SU-DHL-6 (cell line): ENCODE results near the gene KAT2B.
A peak's percentile ranks its signal among the peaks of the same experiment; 100 is the strongest.

ENCODE experiments used
- H2AFZ ChIP-seq: fragments of 200-600 bp; sonication (generic); 2 replicates; pipeline ENCODE4 v1.6.1; 2014; ENCODE audit warnings: low read depth, mild to moderate bottlenecking, moderate library complexity, mixed read lengths, antibody characterized with exemption, low read length; ENCODE audit not compliant: severe bottlenecking
- H3F3A ChIP-seq: fragments of 200-600 bp; shearing (Covaris generic); 2 replicates; pipeline ENCODE4 v1.6.0; 2016; ENCODE audit warnings: antibody characterized with exemption, mild to moderate bottlenecking; ENCODE audit not compliant: insufficient read depth
- H3K27ac ChIP-seq: fragments of 200-600 bp; sonication (generic); 2 replicates; pipeline ENCODE4 v1.5.1; 2016; ENCODE audit warnings: low read depth, mild to moderate bottlenecking, low read length, moderate library complexity, mixed read lengths
- H3K27me3 ChIP-seq: fragments of 200-600 bp; sonication (generic), shearing (Covaris generic); 2 replicates; pipeline ENCODE4 v1.6.0; 2014; ENCODE audit warnings: mild to moderate bottlenecking, low read length
- H3K36me3 ChIP-seq: fragments of 200-600 bp; sonication (generic); 2 replicates; pipeline ENCODE4 v1.6.1; 2014; ENCODE audit warnings: mild to moderate bottlenecking, low read length, mixed read lengths
- H3K4me2 ChIP-seq: fragments of 300-600, 200-600 bp; shearing (Covaris generic), sonication (generic); 2 replicates; pipeline ENCODE4 v1.6.0; 2014; ENCODE audit warnings: low read length, low read depth, mild to moderate bottlenecking; ENCODE audit not compliant: poor library complexity, severe bottlenecking
- H3K4me3 ChIP-seq: fragments of 200-600 bp; sonication (generic); 2 replicates; pipeline ENCODE4 v1.5.1; 2014; ENCODE audit warnings: antibody characterized with exemption, low read length, mild to moderate bottlenecking, mixed read lengths; ENCODE audit not compliant: insufficient read depth, poor library complexity, severe bottlenecking
- H3K79me2 ChIP-seq: fragments of 200-600 bp; sonication (generic); 2 replicates; pipeline ENCODE4 v1.6.1; 2014; ENCODE audit warnings: mild to moderate bottlenecking, low read length, moderate library complexity; ENCODE audit not compliant: insufficient read depth
- H3K9ac ChIP-seq: fragments of 200-600 bp; sonication (generic); 2 replicates; pipeline ENCODE4 v1.7.0; 2014; ENCODE audit warnings: mild to moderate bottlenecking, low read length
- H3K9me2 ChIP-seq: fragments of 200-600 bp; sonication (generic); replicated peaks from 2 replicates; pipeline ENCODE4 v1.6.1; 2014; ENCODE audit warnings: low read length; ENCODE audit not compliant: insufficient read depth
- H3K9me3 ChIP-seq: fragments of 200-600 bp; sonication (generic); 2 replicates; pipeline ENCODE4 v1.6.1; 2014; ENCODE audit warnings: low read length, mixed read lengths; ENCODE audit not compliant: insufficient read depth
- H4K20me1 ChIP-seq: fragments of 200-600 bp; sonication (generic); 2 replicates; pipeline ENCODE4 v1.6.1; 2014; ENCODE audit warnings: low read depth, mild to moderate bottlenecking, antibody characterized with exemption, low read length, moderate library complexity, mixed read lengths
- CTCF ChIP-seq: fragments of 200-600 bp; sonication (generic); IDR thresholded peaks from one replicate; pipeline ENCODE4 v1.5.1; 2017; ENCODE audit warnings: antibody characterized with exemption, mild to moderate bottlenecking, low read length, moderate library complexity; ENCODE audit not compliant: insufficient read depth, poor library complexity, severe bottlenecking
- EZH2phosphoT487 ChIP-seq: fragments of 200-600 bp; sonication (generic), shearing (Covaris generic); conservative IDR thresholded peaks from 2 replicates; pipeline ENCODE4 v1.6.1; 2018; ENCODE audit warnings: mild to moderate bottlenecking, antibody characterized with exemption, low read length, moderate library complexity, mixed read lengths

The KAT2B gene

DNA sequence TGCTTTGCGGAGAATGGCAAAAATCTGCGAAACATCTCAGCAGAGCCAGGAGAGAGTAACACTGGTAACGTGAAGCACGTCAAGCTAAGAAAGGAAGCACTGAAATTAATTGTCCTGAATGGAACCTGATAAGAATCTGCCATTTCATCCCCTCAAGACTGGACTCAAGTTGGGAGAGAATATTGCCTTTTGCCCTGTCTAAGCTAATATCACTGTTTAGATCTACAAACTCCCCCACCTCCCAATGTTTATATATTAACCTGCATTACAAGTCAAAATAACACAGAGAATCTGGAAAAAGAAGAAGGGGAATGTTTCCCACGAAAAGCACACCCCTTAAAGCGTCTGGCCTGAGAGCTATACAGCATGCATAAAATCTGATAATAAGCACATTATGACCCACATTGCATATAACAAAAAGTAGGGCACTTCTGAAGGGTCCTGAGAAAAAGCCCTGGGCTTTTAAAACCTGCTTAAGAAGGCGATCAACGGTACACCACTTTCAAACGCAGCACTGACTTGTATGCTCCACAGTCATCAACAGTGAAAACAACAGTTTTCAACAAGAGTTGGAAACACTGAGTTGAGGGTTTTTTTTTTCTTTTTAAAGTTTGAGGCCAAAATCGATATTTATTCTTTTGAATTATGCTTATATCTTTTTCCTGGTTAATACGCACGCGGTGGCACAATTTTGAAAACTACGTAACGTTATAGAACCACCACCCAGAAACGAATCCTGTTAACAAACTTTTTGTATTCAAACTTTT, 1.4 kb upstream of the KAT2B start:
- H2AFZ ChIP-seq = peak overlapping the region; percentile 76
- peak overlapping the region; percentile 100 for H3K4me2 ChIP-seq
- peaks cover 31% of the 10 kb centered on the region for H3K79me2 ChIP-seq
- no peaks in the 10 kb centered on the region for H3K9me2 ChIP-seq
- no peaks in the 10 kb centered on the region for H3K9me3 ChIP-seq
- no peaks in the 10 kb centered on the region for H3K27me3 ChIP-seq
- peak overlapping the region; percentile 97 for H3K27ac ChIP-seq
- no peak for TF ChIP-seq CTCF
- TF ChIP-seq EZH2phosphoT487 = no peak
- H3K4me3 ChIP-seq = peak overlapping the region; percentile 78
- peak overlapping the region; percentile 76 for H3K9ac ChIP-seq
- H3F3A ChIP-seq = peaks cover 25% of the 10 kb centered on the region
- no peaks in the 10 kb centered on the region for H3K36me3 ChIP-seq
- peaks cover 3% of the 10 kb centered on the region; the same call in 1 of the 2 replicates for H4K20me1 ChIP-seq

DNA sequence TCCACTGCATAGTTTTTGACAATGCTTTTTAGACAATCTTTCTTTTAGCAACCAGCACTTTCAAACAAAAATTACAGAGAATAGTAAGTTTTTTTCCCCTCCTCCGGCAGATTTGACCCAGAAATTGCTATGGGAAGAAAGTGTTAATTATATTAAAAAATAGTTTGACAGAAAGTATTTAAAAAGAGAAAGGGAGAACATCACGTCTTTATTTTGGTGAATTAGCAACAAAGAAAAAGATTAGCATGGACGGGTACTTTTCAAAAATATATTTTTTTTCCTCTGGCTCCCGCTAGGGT, 831 bp upstream of the KAT2B start:
- Histone ChIP-seq H3K27me3 (no peaks in the 10 kb centered on the region), H3K27ac (peak overlapping the region; percentile 97)
- TF ChIP-seq CTCF (no peak), EZH2phosphoT487 (no peak)

GRCh38 chr3:20040548-20041196, 426 bp downstream of the KAT2B start:
- TF ChIP-seq CTCF (no peak), EZH2phosphoT487 (no peak)

More for the DNA sequence above, 831 bp upstream of the KAT2B start:
- Histone ChIP-seq H4K20me1 (peaks cover 3% of the 10 kb centered on the region; the same call in 1 of the 2 replicates), H3K9me3 (no peaks in the 10 kb centered on the region), H3K79me2 (peaks cover 36% of the 10 kb centered on the region), H3K4me2 (peak overlapping the region; percentile 100), H2AFZ (peak overlapping the region; percentile 76), H3K36me3 (no peaks in the 10 kb centered on the region), H3K4me3 (peak overlapping the region; percentile 78), H3F3A (peaks cover 25% of the 10 kb centered on the region), H3K9ac (peak overlapping the region; percentile 76), H3K9me2 (no peaks in the 10 kb centered on the region)

More at GRCh38 chr3:20040548-20041196, 426 bp downstream of the KAT2B start:
- Histone ChIP-seq H3K36me3 (no peaks in the 10 kb centered on the region), H3K4me2 (peak overlapping the region; percentile 96), H3K79me2 (peaks cover 47% of the 10 kb centered on the region), H3F3A (peaks cover 25% of the 10 kb centered on the region), H2AFZ (peak overlapping the region; percentile 91), H3K4me3 (peak overlapping the region; percentile 95), H3K9ac (peak overlapping the region; percentile 92), H3K9me2 (no peaks in the 10 kb centered on the region), H3K27me3 (no peaks in the 10 kb centered on the region), H4K20me1 (peaks cover 3% of the 10 kb centered on the region; the same call in 1 of the 2 replicates), H3K9me3 (no peaks in the 10 kb centered on the region), H3K27ac (peak overlapping the region; percentile 97)
